G401.6 (cell line): Measurements from ENCODE around the gene ADPRS.

Source experiments
- FAIRE-seq: peaks from 2 replicates; lab custom pipeline; 2012; peaks lifted over from hg19 to GRCh38; lab: Jason Lieb, UNC

The ADPRS gene

DNA sequence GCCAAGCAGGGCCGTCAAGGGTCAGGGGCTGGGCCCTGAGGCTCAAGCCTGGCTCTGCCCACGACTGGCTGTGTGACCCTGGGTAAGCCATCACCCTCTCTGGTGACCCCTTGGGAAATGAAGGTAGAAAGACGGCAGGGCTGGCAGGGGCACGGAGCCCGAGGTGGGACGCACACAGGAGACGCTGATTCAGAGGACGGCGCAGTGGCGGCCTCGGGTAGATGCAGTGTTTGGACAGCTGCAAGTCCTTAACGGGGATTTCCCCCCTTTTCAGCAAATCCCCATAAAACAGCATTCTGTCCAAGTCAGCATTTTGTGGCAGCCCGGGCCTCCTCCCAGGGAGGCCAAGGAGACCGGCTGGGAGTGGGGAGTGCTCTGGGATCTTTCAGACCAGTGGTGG, 19.6 kb downstream of the ADPRS start:
- no peak for FAIRE-seq

- FAIRE-seq = no peak
Observed at GRCh38 chr1:36109041-36109679, 20.5 kb downstream of the ADPRS start.

DNA sequence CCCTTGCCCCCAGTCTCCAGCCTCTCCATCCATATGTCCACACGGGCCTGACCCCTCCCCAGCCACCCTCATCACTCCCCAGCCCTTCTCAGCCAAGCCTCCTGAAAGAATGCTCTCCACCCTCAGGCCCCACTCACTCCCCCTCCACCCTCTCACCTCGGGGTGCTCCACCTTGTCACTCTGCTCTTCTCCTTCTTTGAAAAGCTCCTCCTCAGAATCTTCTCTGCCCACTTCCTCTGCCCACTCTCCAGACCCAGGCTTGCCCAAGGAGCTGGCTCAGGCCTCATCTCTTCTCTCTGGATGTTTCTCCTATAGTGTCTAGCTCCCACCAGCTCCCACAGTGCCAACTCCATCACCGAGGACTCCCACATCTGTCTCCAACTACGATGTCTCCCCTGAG, 22.5 kb downstream of the ADPRS start:
- no peak for FAIRE-seq

DNA sequence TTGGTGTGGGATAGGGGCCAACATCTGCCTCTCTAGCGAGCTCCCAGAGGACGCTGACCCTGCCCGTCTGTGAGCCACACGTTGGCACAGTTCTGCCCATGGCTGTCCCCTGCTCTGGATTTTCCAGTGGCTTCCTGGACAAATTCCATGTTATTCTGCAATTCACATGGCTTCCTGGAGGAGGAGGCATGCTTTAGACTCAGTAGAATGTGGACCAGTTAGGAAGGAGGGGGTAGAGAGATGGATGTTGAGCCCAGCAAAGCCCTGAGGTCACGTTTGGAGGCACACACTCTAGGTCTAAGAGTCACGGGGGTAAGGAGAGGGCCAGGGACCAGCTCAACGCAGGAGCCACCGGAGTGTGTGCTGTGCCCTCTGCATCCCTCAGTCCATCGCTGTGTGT, 24.1 kb downstream of the ADPRS start:
- FAIRE-seq = no peak

GRCh38 chr1:36114371-36114770, 25.7 kb downstream of the ADPRS start:
- FAIRE-seq = no peak

GRCh38 chr1:36115200-36115669, 26.5 kb downstream of the ADPRS start:
- FAIRE-seq = no peak

GRCh38 chr1:36115931-36116330, 27.2 kb downstream of the ADPRS start:
- no peak for FAIRE-seq

GRCh38 chr1:36116901-36117300, 28.2 kb downstream of the ADPRS start:
- FAIRE-seq = no peak

GRCh38 chr1:36118447-36119204, 29.9 kb downstream of the ADPRS start:
- no peak for FAIRE-seq

DNA sequence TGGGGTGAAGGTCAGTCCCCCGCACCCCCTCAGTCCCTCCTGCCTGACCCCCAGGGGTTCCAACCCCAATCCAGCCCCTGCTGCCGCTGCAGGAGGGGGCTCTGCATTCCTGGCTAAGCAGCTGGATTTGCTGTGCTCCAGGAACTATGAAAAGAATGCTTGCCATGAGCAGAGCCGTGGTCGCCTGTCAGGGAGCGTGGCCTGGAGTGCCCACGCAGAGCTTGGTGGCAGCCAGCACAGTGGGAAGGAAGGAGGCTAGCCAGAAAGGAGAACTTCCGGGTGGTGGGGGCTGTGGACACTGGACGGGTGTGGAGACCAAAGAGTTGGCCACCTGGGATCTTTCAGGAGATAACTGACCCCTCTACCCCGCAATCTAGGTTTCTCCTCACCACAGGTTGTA, 30.8 kb downstream of the ADPRS start:
- no peak for FAIRE-seq

DNA sequence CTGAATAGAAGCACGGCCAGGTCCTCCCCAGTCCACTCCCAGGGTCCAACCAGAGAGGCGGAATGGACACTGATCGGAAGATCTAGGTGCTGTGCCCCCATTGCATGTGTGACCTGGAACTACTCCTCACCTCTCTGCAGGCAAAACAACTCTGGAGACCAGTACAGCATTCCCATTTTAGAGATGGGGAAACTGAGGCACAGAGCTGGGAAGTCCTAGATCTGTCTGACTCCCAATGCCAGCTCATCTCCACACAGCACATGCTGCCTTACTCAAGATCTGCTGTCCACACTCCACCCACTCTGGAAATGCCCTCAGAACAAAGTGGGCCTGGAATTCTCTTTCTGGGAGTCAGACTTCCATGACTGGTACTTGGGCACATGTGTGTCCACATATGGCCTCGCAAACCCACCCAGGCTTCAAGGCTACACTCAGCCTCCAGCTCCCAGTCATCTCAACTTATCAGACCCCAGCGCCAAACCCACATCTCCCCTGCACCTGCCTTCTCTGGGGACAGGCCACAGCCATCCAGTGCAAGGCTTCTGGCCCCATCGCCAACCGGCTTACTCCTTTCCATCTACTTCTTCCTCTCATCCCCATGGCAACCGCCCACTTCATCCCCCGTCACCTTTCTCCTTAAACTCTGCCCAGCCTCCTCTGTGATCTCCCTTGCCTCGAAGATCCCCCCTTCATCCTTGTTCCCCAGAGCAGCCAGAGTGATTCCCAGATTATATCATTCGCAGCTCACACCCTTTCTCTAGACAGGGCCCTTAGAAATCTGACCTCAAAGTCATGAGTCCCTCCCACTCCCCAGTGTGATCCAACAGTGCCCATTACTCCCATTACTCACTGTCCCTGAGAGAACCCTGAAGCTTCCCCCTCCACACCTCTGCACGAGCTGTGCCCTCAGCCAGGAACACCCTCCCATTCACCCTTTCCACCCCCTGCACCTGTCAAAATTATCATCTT, 33.7 kb downstream of the ADPRS start:
- FAIRE-seq = no peak

DNA sequence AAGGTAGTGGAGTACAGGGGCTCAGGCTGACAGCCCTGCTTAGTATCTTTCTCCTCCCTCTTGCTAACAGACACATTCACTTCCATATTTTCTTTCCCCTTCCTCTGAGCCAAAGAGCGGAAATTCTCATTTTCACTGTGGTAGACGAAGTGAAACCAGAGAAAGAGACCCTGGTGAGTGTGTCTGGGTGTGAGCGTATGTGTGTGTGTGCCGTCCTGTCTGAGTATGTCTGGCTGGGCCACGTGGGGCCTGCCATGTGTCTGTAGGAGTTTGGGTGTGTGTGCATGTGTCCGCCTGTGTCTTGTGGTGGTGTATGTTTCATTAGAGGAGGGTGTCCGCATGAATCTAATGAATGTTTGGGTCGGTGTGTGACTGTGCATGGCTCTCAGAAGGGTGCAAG, 34.7 kb downstream of the ADPRS start:
- FAIRE-seq = no peak

GRCh38 chr1:36124404-36125128, 35.9 kb downstream of the ADPRS start:
- no peak for FAIRE-seq

DNA sequence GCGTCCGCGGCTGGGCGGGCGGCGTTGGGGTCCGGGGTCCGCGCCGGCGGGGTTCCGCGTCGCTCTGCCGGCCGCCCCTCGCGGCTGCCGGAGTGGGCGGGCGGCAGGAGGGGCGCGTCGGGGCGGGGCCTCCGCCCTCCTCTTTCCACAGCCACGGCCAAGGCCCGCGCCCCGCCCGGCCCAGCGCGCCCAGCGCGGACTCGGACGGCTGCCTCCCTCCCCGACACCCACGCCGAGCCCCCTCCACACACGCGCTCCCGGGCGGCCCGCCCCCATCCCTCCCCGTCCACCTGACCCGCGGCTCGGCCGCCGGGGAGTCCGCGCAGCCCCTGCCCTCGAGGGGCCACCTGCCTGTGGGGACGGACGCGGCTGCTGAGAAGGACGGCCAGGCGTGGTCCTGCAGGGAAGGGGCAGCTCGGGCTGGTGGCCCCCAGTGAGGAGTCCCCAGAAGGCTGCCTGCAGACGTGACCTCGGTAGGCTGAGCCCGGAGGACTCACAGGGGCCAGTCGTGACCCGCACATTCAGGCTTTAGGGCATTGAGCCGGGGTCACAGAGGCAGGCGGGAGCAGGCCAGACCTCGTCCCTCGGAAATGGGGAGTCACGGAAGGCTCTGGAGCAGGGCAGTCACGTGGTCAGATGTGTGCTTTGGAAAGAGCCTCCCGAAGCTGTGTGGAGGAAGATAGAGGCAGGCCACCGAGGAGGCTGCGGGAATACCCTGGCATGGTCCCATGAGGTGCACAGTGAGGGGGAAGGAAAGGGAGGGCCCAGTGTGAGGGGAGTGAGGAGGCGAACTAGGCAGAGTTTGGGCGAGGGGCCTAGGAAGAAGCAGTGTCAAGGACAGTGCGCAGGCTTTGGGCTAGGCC, 36.7 kb downstream of the ADPRS start, which contains the start of gene COL8A2:
Gene COL8A2, minus strand, starts transcription at position 94 of the 863 bp plus-strand sequence. CDS start 24,980 bp downstream, outside the sequence.
- no peak for FAIRE-seq

- no peak for FAIRE-seq
Observed at GRCh38 chr1:36126005-36126716, 37.5 kb downstream of the ADPRS start.

GRCh38 chr1:36126797-36127500, 38.3 kb downstream of the ADPRS start:
- no peak for FAIRE-seq

DNA sequence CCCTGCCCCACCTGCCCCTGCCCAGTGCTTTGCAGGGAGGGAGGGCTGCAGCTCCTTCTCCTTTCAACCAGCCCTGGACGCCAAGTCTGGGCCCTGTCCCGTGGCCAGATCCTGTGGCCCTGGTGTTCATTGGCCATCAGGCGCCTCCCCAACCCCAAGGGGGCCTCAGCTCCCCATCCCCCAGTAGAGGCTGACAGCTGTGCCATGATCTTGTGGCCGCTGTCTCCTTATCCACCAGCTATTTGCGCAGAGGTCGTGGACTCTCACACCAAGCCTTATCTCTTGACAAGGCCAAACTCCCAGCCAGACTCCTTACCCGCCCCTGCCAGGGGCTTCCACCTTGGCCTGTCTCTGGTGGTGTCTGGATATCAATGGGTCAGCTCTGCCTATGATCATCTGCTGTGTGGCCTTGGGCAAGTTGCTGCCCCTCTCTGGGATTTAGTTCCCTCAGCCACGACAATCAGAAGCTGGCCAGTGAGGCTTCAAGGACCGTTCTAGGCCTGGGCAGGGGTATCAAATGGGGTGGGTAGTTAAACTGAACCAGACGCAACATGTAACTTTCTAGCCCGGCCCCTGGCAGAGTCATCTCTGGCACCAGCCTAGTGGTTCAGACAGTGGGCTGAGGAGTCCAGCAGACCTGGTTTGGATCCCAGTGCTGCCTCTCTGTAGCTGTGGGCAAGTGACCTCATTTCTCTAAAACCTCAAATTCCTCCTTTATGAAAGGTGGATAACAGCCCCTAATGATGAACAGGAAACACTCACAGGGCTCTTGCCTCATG, 39.6 kb downstream of the ADPRS start:
- FAIRE-seq = no peak

GRCh38 chr1:36128905-36129206, 40.2 kb downstream of the ADPRS start:
- no peak for FAIRE-seq

GRCh38 chr1:36132029-36132428, 43.3 kb downstream of the ADPRS start:
- FAIRE-seq = no peak
